Adrenal gland (tissue), 12 donors: ENCODE measurements around the gene LTB. TPM values are rescaled to one million over a fixed set of nuclear protein-coding genes. Genes with fewer than 3 reads are reported as not detected.

Source experiments
- DNase-seq, 7 donors: peaks; one replicate each; pipeline ENCODE4 v3.0.0-alpha.2; 2019 to 2020
- H3K27ac ChIP-seq, 5 donors: fragments of 200-600 bp; sonication (generic) in 4 of 5; 1 replicate in 3 of 5; 2 replicates in 2 of 5; pipeline versions ENCODE4 v1.5.1 to v1.8.0; 2016 to 2020; ENCODE audit warnings: mild to moderate bottlenecking in 1 of 5
- H3K27me3 ChIP-seq: fragments of 200-600 bp; 2 replicates; pipeline ENCODE4 v1.8.0; 2021
- H3K36me3 ChIP-seq, 2 donors: fragments of 200-600 bp; replicated peaks in 1 of 2; 1 replicate in 1 of 2; 2 replicates in 1 of 2; pipeline versions ENCODE4 v1.5.1 to v1.8.0; 2018 to 2022
- H3K4me1 ChIP-seq, 2 donors: fragments of 200-600 bp; replicated peaks in 1 of 2; 1 replicate in 1 of 2; 2 replicates in 1 of 2; pipeline versions ENCODE4 v1.5.1 to v1.8.0; 2018 to 2021
- H3K4me3 ChIP-seq, 4 donors: fragments of 200-600 bp; sonication (generic) in 3 of 4; one replicate each; pipeline ENCODE4 v1.5.1; 2016 to 2018
- H3K9me3 ChIP-seq, 3 donors: fragments of 200-600 bp; sonication (generic) in 1 of 3; replicated peaks in 1 of 3; 1 replicate in 2 of 3; 2 replicates in 1 of 3; pipeline versions ENCODE4 v1.5.1 to v1.8.0; 2016 to 2021
- CTCF ChIP-seq, 6 experiments: fragments of 450-650 bp in 4 of 6; fragments of 200-600 bp in 2 of 6; sonication (generic) in 1 of 6; IDR thresholded peaks; 1 replicate in 5 of 6; 2 replicates in 1 of 6; pipeline versions ENCODE4 v1.5.1 to v1.8.0; 2016 to 2021; ENCODE audit warnings: antibody characterized with exemption in 6 of 6, mild to moderate bottlenecking in 2 of 6, moderate library complexity in 1 of 6
- POLR2A ChIP-seq, 2 donors: fragments of 450-650 bp; IDR thresholded peaks; one replicate each; pipeline ENCODE4 v1.6.1; 2017; ENCODE audit warnings: antibody characterized with exemption in 2 of 2, mild to moderate bottlenecking in 2 of 2, moderate library complexity in 1 of 2
- WGBS, 4 donors: extraction: QIAGEN DNeasy Blood & Tissue Kit in 2 of 4; methylation state at CpG; one replicate each; pipeline versions ENCODE4 v1.1.5 to v1.1.7; 2013 to 2017; 5-methylcytosine and 5-hydroxymethylcytosine counted together
- intact Hi-C, 2 donors: fragments of 100-400 bp; cut with DNase I; formaldehyde crosslinking; loops; one replicate each; pipeline versions ENCODE4 v1.14.1 to v1.15.0; 2022 to 2023
- polyA plus RNA-seq, 3 donors: library from polyadenylated mRNA; stranded (reverse); fragments of 200-250 nt in 2 of 3; fragments of 350-450 nt in 1 of 3; fragmentation: Illumina TruSeq in 1 of 3; extraction: RNeasy Lipid Tissue Mini Kit (QIAGEN cat#74804) in 1 of 3; gene quantifications; one replicate each; pipeline ENCODE4 v1.2.3, GENCODE V29; 2013 to 2014
- total RNA-seq, 9 donors: library from RNA; depleted of rRNA in 4 of 9; stranded (reverse); fragments of >200 nt in 4 of 9; fragments of 120-200 nt in 1 of 9; fragmentation: NEBNext Ultra II Directional in 1 of 9; extraction: Animal tissue kit (Norgen Biotek cat#: 25700) in 1 of 9; gene quantifications; one replicate each; pipeline versions ENCODE4 v1.1.0 to v1.2.4, GENCODE V29; 2013 to 2023
- donor health status: healthy with polysubstance abuse.
- donor health status: Bipolar disorder and iron deficiency.
- donor health status: DM: yes; HTN: yes; CAD: no.
- donor health status: DM: no; HTN: no; CAD: no.
- donor health status: DM: no; HTN: no; CAD: no.
- donor health status: DM: yes; HTN: yes; CAD: no.

The LTB gene
- total and polyA plus RNA-seq, 12 donors = 0.31 to 6.7 (median 1.1) TPM; not detected in 3

GRCh38 chr6:31620586-31621319, 38.5 kb upstream of the LTB start, which contains the start of gene PRRC2A:
Gene PRRC2A (plus strand): TSS chr6:31620715. CDS start chr6:31622790, 2,075 bp downstream.
- TF ChIP-seq CTCF (IDR thresholded peaks at IDR 0.05) (peak in 1 of 6 experiments; percentile 14), POLR2A (IDR thresholded peaks at IDR 0.05) (peak; percentile 69 to 78)
- H3K4me3 ChIP-seq = peak within 1 kb of the TSS; percentile 57 to 94 (median 70)
- H3K4me1 ChIP-seq = peaks cover 14 to 17% of the 10 kb centered on the region in 2 donors
- no peaks in the 10 kb centered on the region for H3K27me3 ChIP-seq
- intact Hi-C loops = no loop called here
- H3K9me3 ChIP-seq = no peaks in the 10 kb centered on the region
- peaks cover 0 to 30% of the 10 kb centered on the region in 2 donors for H3K36me3 ChIP-seq
- WGBS, 4 donors = 0 to 1% (median 1%) methylated on average over 21 to 66 of the region's 67 CpGs
- peak within 1 kb of the TSS; percentile 92 to 99 (median 97) for H3K27ac ChIP-seq
- peak in 5 of 7 donors; percentile 80 to 86 (median 83) for DNase-seq

GRCh38 chr6:31619805-31620585, 37.8 kb upstream of the LTB start:
- H3K36me3 ChIP-seq = peaks cover 0 to 22% of the 10 kb centered on the region in 2 donors
- intact Hi-C loops = no loop called here
- peak overlapping the region; percentile 92 to 99 (median 97) for H3K27ac ChIP-seq
- WGBS, 4 donors = 0 to 1% (median 1%) methylated on average over 47 to 50 of the region's 50 CpGs
- H3K4me3 ChIP-seq = peak overlapping the region in 2 of 4 donors; percentile 14 to 72
- H3K4me1 ChIP-seq = peaks cover 14 to 17% of the 10 kb centered on the region in 2 donors
- no peaks in the 10 kb centered on the region for H3K9me3 ChIP-seq
- peak; percentile 97 to 99 (median 98) for DNase-seq
- TF ChIP-seq CTCF (IDR thresholded peaks at IDR 0.05) = no peak
- TF ChIP-seq POLR2A (IDR thresholded peaks at IDR 0.05) = peak in 1 of 2 donors; percentile 79
- H3K27me3 ChIP-seq = no peaks in the 10 kb centered on the region

GRCh38 chr6:31617010-31617409, 34.8 kb upstream of the LTB start:
- 85 to 97% (median 90%) methylated on average over 2 of the region's 2 CpGs for WGBS, 4 donors
- Histone ChIP-seq H3K36me3 (no peaks in the 10 kb centered on the region), H3K9me3 (no peaks in the 10 kb centered on the region), H3K27ac (no peak overlapping the region), H3K4me1 (peaks cover 7 to 13% of the 10 kb centered on the region in 2 donors), H3K27me3 (no peaks in the 10 kb centered on the region), H3K4me3 (no peak overlapping the region)
- intact Hi-C loops = no loop called here
- no peak for DNase-seq
- TF ChIP-seq POLR2A (IDR thresholded peaks at IDR 0.05) (no peak), CTCF (IDR thresholded peaks at IDR 0.05) (no peak)

- no peaks in the 10 kb centered on the region for H3K36me3 ChIP-seq
- TF ChIP-seq POLR2A (IDR thresholded peaks at IDR 0.05) (no peak), CTCF (IDR thresholded peaks at IDR 0.05) (no peak)
- WGBS, 4 donors = 55 to 68% (median 60%) methylated on average over 6 to 7 of the region's 7 CpGs
- intact Hi-C loops = no loop called here
- no peaks in the 10 kb centered on the region for H3K9me3 ChIP-seq
- peaks cover 0 to 5% of the 10 kb centered on the region in 2 donors for H3K4me1 ChIP-seq
- H3K27me3 ChIP-seq = no peaks in the 10 kb centered on the region
- peak overlapping the region in 1 of 4 donors; percentile 32 for H3K4me3 ChIP-seq
- peak overlapping the region in 2 of 5 donors; percentile 41 to 72 for H3K27ac ChIP-seq
- no peak for DNase-seq
Measured at GRCh38 chr6:31615748-31616147, 33.5 kb upstream of the LTB start.
